SK-N-MC (cell line): ENCODE measurements around the gene MGAT4B.
"Not testable (repeated sequence)": the region's sequence is repeated elsewhere in the genome, so short reads cannot be mapped to it uniquely, and the experiment has no call there.

ENCODE experiments used
- DNase-seq: peaks from one replicate; pipeline ENCODE4 v3.0.0-alpha.2; 2011; ENCODE audit warnings: low read depth, low spot score
- H3K27ac ChIP-seq: fragments of 200-600 bp; sonication (generic); 2 replicates; pipeline ENCODE4 v1.5.1; 2016; ENCODE audit warnings: mixed run types
- H3K36me3 ChIP-seq: fragments of 200-600 bp; sonication (generic); 2 replicates; pipeline ENCODE4 v1.6.1; 2017; ENCODE audit warnings: antibody characterized with exemption, low read length, mixed read lengths; ENCODE audit not compliant: insufficient read depth
- H3K4me3 ChIP-seq: fragments of 200-600 bp; sonication (generic); 2 replicates; pipeline ENCODE4 v1.5.1; 2016
- H3K9ac ChIP-seq: fragments of 200-600 bp; sonication (generic); 2 replicates; pipeline ENCODE4 v1.8.0; 2017; ENCODE audit warnings: mixed run types, mixed read lengths; ENCODE audit not compliant: insufficient read length
- H3K9me3 ChIP-seq: fragments of 200-600 bp; sonication (generic); 2 replicates; pipeline ENCODE4 v1.6.1; 2017; ENCODE audit warnings: low read depth, mild to moderate bottlenecking, antibody characterized with exemption, low read length, moderate library complexity, mixed read lengths
- EZH2 ChIP-seq: fragments of 200-600 bp; sonication (generic); IDR thresholded peaks from one replicate; pipeline ENCODE4 v1.6.1; 2017; ENCODE audit warnings: antibody characterized with exemption
- FOXP2 ChIP-seq: optimal IDR thresholded peaks from 2 replicates; pipeline ENCODE3; 2011; ENCODE audit warnings: mild to moderate bottlenecking, moderate library complexity; ENCODE audit not compliant: insufficient read depth; ENCODE audit errors: extremely low read length, control extremely low read depth
- POLR2AphosphoS5 ChIP-seq: IDR thresholded peaks from 2 replicates; pipeline ENCODE4 v1.6.1; 2012; ENCODE audit warnings: mild to moderate bottlenecking, low read depth, low read length, borderline replicate concordance

Gene MGAT4B

DNA sequence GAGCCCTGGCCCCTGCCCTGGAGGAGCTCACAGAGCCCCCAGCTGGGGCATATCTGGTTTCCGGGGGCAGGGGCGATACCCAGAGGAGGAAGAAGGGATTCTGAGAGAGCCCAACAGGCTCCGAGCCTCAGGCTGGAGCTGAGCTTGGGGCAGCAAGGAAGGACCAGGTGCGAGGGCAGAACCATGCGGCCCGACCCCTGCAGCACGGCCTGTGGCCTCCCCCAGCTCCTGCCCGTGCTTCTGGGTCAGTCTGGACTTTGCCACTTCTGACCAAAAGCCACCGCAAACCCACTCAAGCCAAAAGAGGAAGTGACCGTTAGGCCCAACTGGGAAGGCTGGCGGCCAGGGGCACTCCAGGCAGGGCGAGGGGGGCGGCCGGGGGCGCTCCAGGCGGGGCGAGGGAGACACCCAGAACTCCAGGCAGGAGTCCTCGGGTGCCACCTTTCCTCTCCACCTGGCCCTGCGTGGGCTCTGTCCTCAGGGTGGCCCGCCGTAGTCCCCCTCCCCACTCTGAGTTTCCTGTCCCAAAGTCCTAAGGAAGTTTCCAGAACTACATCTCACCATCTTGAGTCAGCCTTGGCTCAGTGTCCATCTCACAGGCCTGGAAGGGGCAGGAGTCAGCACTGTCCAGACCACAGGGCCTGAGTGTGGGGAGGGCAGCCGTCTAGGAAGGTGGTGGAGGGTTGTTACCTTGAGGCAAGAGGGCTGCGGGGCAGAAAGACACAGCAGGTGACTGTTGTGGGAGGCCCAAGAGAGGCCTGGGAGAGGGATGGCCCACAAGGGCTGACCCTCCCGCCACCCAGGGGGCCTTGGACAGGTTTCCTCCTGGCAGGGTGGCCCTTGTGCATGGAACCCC, 13.8 kb downstream of the MGAT4B start:
- Histone ChIP-seq H3K9ac (no peak overlapping the region), H3K36me3 (no peaks in the 10 kb centered on the region), H3K27ac (no peak overlapping the region)

DNA sequence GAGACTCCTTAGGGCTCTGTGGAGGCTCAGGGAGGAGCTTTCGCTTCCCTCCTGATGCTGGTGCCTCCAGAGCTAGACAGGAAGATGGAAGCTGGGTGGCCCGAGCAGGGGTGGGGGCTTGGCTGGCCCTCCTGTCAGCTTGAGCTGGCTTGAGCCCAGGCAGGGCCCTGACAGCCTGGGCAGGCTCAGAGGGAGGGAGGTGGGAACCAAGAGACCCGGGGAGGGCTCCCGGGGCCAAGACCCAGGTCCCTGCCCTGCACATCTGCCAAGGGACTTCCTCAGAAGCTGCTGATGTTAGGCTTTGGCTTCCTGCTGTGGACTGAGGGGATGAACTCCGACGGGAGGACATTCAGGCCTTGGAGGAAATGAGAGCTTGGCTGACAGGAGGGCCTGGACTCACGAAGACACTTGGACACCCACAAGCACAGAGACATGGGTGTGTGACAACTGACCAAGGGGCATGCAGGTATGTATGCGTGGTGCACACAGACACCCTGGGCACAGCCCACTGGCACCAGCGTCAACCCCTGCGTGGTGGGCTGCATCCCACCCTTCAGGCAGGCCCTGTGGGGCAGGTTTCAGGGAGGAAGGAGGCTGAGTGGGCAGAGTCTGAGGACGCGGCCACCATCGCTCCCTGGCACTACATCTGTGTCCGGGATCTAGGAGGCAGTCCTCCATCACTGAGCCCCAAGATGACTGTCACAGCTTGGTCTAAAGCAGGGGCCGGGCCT, 14.6 kb downstream of the MGAT4B start:
- Histone ChIP-seq H3K9ac (no peak overlapping the region), H3K36me3 (no peaks in the 10 kb centered on the region), H3K27ac (no peak overlapping the region), H3K4me3 (no peak overlapping the region), H3K9me3 (no peaks in the 10 kb centered on the region)
- DNase-seq, result no peak
- TF ChIP-seq POLR2AphosphoS5 (no peak; the same call in 1 of the 2 replicates), FOXP2 (no peak), EZH2 (no peak)

More for the DNA sequence above, 13.8 kb downstream of the MGAT4B start:
- no peaks in the 10 kb centered on the region for H3K9me3 ChIP-seq
- DNase-seq, result no peak
- H3K4me3 ChIP-seq, result no peak overlapping the region
- no peak for TF ChIP-seq FOXP2
- no peak for TF ChIP-seq POLR2AphosphoS5
- no peak for TF ChIP-seq EZH2

DNA sequence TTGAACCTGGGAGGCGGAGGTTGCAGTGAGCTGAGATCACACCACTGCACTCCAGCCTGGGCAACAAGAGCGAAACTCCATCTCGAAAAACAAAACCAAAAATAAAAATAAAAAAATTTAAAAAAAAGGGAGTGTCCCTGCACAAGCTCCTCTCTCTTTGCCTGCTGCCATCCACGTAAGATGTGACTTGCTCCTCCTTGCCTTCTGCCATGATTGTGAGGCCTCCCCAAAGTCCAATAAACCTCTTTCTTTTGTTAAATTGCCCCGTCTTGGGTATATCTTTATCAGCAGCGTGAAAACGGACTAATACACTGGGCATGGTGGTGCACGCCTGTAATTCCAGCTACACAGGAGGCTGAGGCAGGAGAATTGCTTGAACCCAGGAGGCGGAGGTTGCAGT, 17.4 kb downstream of the MGAT4B start:
- not testable (repeated sequence) for DNase-seq, H3K9me3 ChIP-seq, H3K36me3 ChIP-seq, H3K9ac ChIP-seq, H3K4me3 ChIP-seq, H3K27ac ChIP-seq

DNA sequence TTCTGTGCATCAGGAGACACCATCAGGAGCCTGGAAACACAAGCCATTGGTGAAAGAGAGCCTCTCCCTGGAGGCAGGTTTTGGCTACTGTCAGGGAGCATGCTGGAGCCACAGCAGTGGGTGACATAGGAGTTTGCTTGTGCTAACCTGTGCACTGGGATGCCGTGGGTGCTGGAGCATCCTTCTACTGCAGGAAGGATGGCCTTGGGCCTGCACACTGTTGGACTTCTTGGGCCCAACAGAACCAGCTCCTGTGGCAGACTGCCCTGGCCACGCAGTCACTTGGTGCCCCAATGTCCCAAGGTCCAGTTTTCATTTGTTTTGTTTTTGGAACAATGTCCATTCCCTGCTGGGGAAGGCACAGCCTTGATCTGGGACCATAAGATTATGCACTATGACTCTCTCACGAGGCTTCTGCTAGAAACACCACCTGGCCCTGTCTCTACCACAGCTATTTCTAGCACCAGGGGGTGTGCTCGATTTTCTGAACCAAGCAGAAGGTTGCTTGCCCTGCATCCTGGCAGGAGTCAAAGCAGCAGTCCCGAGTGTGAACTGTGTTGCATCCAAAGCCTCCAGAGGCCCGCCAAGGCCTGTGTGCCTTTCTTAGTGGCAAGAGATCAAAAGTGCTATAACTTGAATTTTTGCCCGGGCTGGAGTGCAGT, 18.3 kb downstream of the MGAT4B start:
- Histone ChIP-seq H3K36me3 (no peaks in the 10 kb centered on the region), H3K27ac (no peak overlapping the region), H3K4me3 (no peak overlapping the region), H3K9me3 (no peaks in the 10 kb centered on the region), H3K9ac (no peak overlapping the region)
- no peak for DNase-seq
- TF ChIP-seq EZH2 (no peak), FOXP2 (no peak), POLR2AphosphoS5 (no peak)

DNA sequence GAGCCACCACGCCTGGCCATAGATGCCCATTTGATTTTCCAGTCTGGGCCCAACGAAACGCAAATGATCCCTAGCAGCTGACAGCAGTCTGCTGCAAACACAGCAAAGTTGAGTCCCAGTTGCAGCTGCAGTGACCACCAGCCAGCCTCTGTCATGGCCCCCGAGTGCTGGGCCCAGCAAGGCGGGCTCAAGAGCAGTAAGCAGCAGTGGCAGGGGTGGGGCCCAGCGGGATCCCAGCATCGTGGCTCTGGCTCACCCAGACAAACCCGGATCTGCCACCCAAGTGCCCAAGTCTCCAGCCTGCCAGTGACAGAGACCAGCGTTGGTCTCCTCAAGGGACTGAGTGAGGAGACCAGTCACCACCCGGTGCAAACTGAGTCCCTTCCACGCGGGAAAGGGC, 19.8 kb downstream of the MGAT4B start:
- H3K9me3 ChIP-seq, result no peaks in the 10 kb centered on the region
- H3K27ac ChIP-seq, result no peak overlapping the region
- H3K9ac ChIP-seq, result no peak overlapping the region
- H3K36me3 ChIP-seq, result no peaks in the 10 kb centered on the region
- DNase-seq, result no peak
- no peak for TF ChIP-seq POLR2AphosphoS5
- TF ChIP-seq FOXP2, result no peak
- no peak for TF ChIP-seq EZH2
- no peak overlapping the region for H3K4me3 ChIP-seq

DNA sequence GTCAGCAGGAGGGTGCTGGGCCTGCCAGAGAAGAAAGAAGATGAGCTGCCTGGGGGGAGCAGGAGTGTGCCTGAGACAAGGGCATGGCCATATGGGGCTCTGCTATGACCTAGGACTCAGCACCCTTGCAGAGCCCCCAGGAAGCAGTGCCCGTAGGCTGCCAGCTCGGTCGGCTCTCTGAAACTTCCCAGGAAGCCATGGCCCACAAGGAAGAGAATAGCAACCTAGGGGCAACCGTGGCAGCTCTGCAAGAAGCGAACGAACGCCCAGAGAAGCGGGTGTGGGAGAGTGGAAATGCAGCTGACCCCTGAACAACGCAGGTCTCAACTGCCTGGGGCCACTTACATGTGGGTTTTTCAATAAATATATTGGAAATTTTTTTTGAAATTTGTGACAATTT, 23.5 kb downstream of the MGAT4B start:
- H3K9ac ChIP-seq, result no peak overlapping the region
- no peak overlapping the region for H3K4me3 ChIP-seq
- H3K9me3 ChIP-seq, result no peaks in the 10 kb centered on the region
- TF ChIP-seq FOXP2 (no peak), EZH2 (no peak), POLR2AphosphoS5 (no peak)
- no peak overlapping the region for H3K27ac ChIP-seq
- no peak for DNase-seq
- peaks cover 12% of the 10 kb centered on the region; the same call in 1 of the 2 replicates for H3K36me3 ChIP-seq

DNA sequence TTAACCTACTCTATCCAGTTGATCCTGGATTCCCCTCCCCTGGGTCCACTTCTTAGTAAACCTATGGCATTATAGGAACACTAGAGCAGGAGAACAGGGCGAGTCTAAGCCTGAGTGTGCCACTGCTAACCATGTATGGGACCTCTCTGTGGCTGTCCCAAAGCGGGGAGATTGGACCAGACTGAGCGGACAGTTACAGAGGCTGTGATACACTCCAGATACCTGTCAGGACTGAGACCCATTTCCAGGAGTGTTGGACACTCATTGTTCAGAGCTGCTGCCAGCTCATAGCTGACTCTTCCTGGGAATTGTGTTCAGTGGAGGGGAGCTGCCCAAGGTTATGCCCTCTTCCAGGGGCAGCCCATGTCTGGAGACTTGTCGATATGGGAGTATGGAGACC, 24.8 kb downstream of the MGAT4B start:
- TF ChIP-seq POLR2AphosphoS5 (no peak), EZH2 (no peak), FOXP2 (no peak)
- DNase-seq, result no peak
- peaks cover 20% of the 10 kb centered on the region; the same call in 1 of the 2 replicates for H3K36me3 ChIP-seq
- no peak overlapping the region for H3K9ac ChIP-seq
- no peak overlapping the region for H3K4me3 ChIP-seq
- no peak overlapping the region for H3K27ac ChIP-seq
- H3K9me3 ChIP-seq, result no peaks in the 10 kb centered on the region

DNA sequence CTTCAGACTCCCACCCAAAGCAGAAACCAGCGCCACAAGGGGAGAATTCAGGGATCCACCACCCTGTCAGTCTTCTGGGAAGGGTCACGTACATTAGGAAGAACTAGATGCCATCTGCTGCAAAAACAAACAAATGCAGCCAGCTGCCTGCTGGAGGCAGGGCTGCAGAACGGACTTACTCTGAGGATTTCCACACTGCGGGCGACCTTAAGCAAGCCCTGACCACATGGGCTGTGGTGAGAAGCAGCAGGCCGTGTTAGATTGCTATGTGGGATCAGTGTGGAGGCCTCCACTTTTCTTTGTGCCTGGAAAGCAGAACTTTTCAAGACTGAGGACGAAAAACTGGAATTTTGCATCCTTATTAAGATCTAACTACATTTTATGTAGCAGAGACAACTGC, 26.3 kb downstream of the MGAT4B start:
- no peak overlapping the region for H3K4me3 ChIP-seq
- no peak for DNase-seq
- H3K27ac ChIP-seq, result no peak overlapping the region
- H3K9me3 ChIP-seq, result no peaks in the 10 kb centered on the region
- H3K9ac ChIP-seq, result no peak overlapping the region
- peaks cover 30% of the 10 kb centered on the region; the same call in 1 of the 2 replicates for H3K36me3 ChIP-seq
- no peak for TF ChIP-seq POLR2AphosphoS5
- TF ChIP-seq EZH2, result no peak
